HCT116 (cell line): ENCODE measurements around the gene CFD. TPM values are rescaled to one million over a fixed set of nuclear protein-coding genes. Genes with fewer than 3 reads are reported as not detected.
A peak's percentile ranks its signal among the peaks of the same experiment; 100 is the strongest.

Source experiments
- ATAC-seq: fragments of 200-7000 bp; cut with Tn5 transposase; 2 replicates; pipeline ENCODE4 v1.9.1; 2020; ENCODE audit warnings: mild to moderate bottlenecking, moderate library complexity
- BruUV-seq: library from RNA; stranded (reverse); fragments of 400-500 nt; replicated peaks from 2 replicates; lab custom pipeline; 2021; lab: Mats Ljungman, UMichigan
- CTCF ChIA-PET: fragments of 300-600 bp; sonication (Branson Sonifier 250); formaldehyde crosslinking; loops from one replicate; lab custom pipeline; 2021; ENCODE audit warnings: antibody characterized with exemption; lab: Charles Lee
- POLR2A ChIA-PET: fragments of 300-600, 350-600 bp; sonication (Branson Sonifier 250); formaldehyde crosslinking; loops from one replicate; lab custom pipeline; 2021; ENCODE audit warnings: antibody characterized with exemption; lab: Charles Lee
- RAD21 ChIA-PET, 2 experiments: fragments of 300-600 bp; sonication (Branson Sonifier 250); formaldehyde crosslinking; loops; one replicate each; lab custom pipeline; 2023; ENCODE audit warnings: low total read pairs in 2 of 2; ENCODE audit not compliant: uncharacterized antibody in 2 of 2, unreplicated experiment in 2 of 2, low non-redundant PET in 1 of 2; lab: Charles Lee
- DNase-seq: peaks from one replicate; pipeline ENCODE4 v3.0.0-alpha.2; 2010; ENCODE audit warnings: low read depth, low spot score
- H2AFZ ChIP-seq: fragments of 200-600 bp; shearing (Covaris generic), sonication (generic); 2 replicates; pipeline ENCODE4 v1.6.1; 2017; ENCODE audit warnings: low read depth, mixed run types, mixed read lengths, antibody characterized with exemption, low read length; ENCODE audit not compliant: poor library complexity, severe bottlenecking
- H3K27ac ChIP-seq: 2 replicates; pipeline ENCODE4 v1.5.1; 2012; ENCODE audit warnings: low read depth, low read length
- H3K27me3 ChIP-seq: fragments of 200-600 bp; sonication (generic); 2 replicates; pipeline ENCODE4 v1.6.1; 2016; ENCODE audit warnings: mixed run types, low read length, mixed read lengths; ENCODE audit not compliant: insufficient read depth
- H3K36me3 ChIP-seq, 2 experiments: fragments of 200-500 bp in 1 of 2; fragments of 200-600 bp in 1 of 2; sonication (Bioruptor generic) in 1 of 2; sonication (generic) in 1 of 2; 2 replicates each; pipeline versions ENCODE4 v1.5.1 to v1.6.1; 2014 to 2016; ENCODE audit warnings: low read length in 2 of 2, inconsistent platforms in 1 of 2, mixed read lengths in 1 of 2, mixed run types in 1 of 2; ENCODE audit not compliant: insufficient read depth in 2 of 2, control insufficient read depth in 1 of 2
- H3K4me1 ChIP-seq, 2 experiments: fragments of 200-600 bp in 1 of 2; sonication (generic) in 1 of 2; 2 replicates each; pipeline versions ENCODE4 v1.5.1 to v1.6.1; 2012 to 2017; ENCODE audit warnings: low read length in 2 of 2, inconsistent platforms in 1 of 2, mild to moderate bottlenecking in 1 of 2, mixed read lengths in 1 of 2, mixed run types in 1 of 2, moderate library complexity in 1 of 2; ENCODE audit not compliant: insufficient read depth in 2 of 2, control insufficient read depth in 1 of 2
- H3K4me2 ChIP-seq: fragments of 200-600 bp; sonication (generic); 2 replicates; pipeline ENCODE4 v1.6.1; 2017; ENCODE audit warnings: mixed run types, low read length, mixed read lengths
- H3K4me3 ChIP-seq, 2 experiments: fragments of 200-600 bp in 1 of 2; sonication (generic) in 1 of 2; replicated peaks in 1 of 2; 2 replicates each; pipeline ENCODE4 v1.5.1; 2011 to 2016; ENCODE audit warnings: low read length in 2 of 2, control low read depth in 1 of 2, low read depth in 1 of 2, mild to moderate bottlenecking in 1 of 2, mixed read lengths in 1 of 2, mixed run types in 1 of 2
- H3K79me2 ChIP-seq: fragments of 200-600 bp; sonication (generic); 2 replicates; pipeline ENCODE4 v1.6.1; 2017; ENCODE audit warnings: mild to moderate bottlenecking, mixed run types, low read length, moderate library complexity, mixed read lengths; ENCODE audit not compliant: insufficient read depth
- H3K9ac ChIP-seq: fragments of 200-600 bp; sonication (generic); 2 replicates; pipeline ENCODE4 v1.6.1; 2016; ENCODE audit warnings: low read length, mixed read lengths
- H3K9me2 ChIP-seq: fragments of 200-600 bp; sonication (generic), shearing (Covaris generic); 2 replicates; pipeline ENCODE4 v1.6.1; 2017; ENCODE audit warnings: mixed run types, mild to moderate bottlenecking, moderate library complexity; ENCODE audit not compliant: insufficient read depth
- H3K9me3 ChIP-seq, 2 experiments: fragments of 200-500 bp in 1 of 2; fragments of 200-600 bp in 1 of 2; sonication (Bioruptor generic) in 1 of 2; sonication (generic) in 1 of 2; 2 replicates each; pipeline ENCODE4 v1.6.1; 2014 to 2017; ENCODE audit warnings: low read length in 2 of 2, mixed read lengths in 2 of 2, inconsistent platforms in 1 of 2, low read depth in 1 of 2, mild to moderate bottlenecking in 1 of 2, mixed run types in 1 of 2, moderate library complexity in 1 of 2; ENCODE audit not compliant: control insufficient read depth in 1 of 2, insufficient read depth in 1 of 2
- H4K20me1 ChIP-seq: fragments of 200-600 bp; sonication (generic), shearing (Covaris generic); 2 replicates; pipeline ENCODE4 v1.6.1; 2017; ENCODE audit warnings: mixed run types, mild to moderate bottlenecking, moderate library complexity; ENCODE audit not compliant: insufficient read depth
- ATF3 ChIP-seq: IDR thresholded peaks from 2 replicates; pipeline ENCODE4 v1.6.1; 2012
- CBX3 ChIP-seq: IDR thresholded peaks from 2 replicates; pipeline ENCODE4 v1.6.1; 2012; ENCODE audit warnings: low read depth
- CEBPB ChIP-seq: IDR thresholded peaks from 2 replicates; pipeline ENCODE4 v1.6.1; 2012; ENCODE audit warnings: low read depth
- CTCF ChIP-seq, 3 experiments: fragments of 200-600 bp in 1 of 3; sonication (generic) in 1 of 3; IDR thresholded peaks in 2 of 3; conservative IDR thresholded peaks in 1 of 3; 2 replicates each; pipeline ENCODE4 v1.5.1; 2012 to 2017; ENCODE audit warnings: low read depth in 2 of 3, low read length in 2 of 3, antibody characterized with exemption in 1 of 3, borderline replicate concordance in 1 of 3, control low read depth in 1 of 3, mild to moderate bottlenecking in 1 of 3, mixed read lengths in 1 of 3, mixed run types in 1 of 3, moderate library complexity in 1 of 3; ENCODE audit not compliant: insufficient read depth in 1 of 3
- EGR1 ChIP-seq: IDR thresholded peaks from 2 replicates; pipeline ENCODE4 v1.6.1; 2012; ENCODE audit warnings: low read depth
- ELF1 ChIP-seq: IDR thresholded peaks from 2 replicates; pipeline ENCODE4 v1.6.1; 2012; ENCODE audit warnings: low read depth, borderline replicate concordance
- FOSL1 ChIP-seq: IDR thresholded peaks from 2 replicates; pipeline ENCODE4 v1.6.1; 2012; ENCODE audit warnings: low read depth
- MAX ChIP-seq: IDR thresholded peaks from 2 replicates; pipeline ENCODE4 v1.6.1; 2012
- REST ChIP-seq: IDR thresholded peaks from 2 replicates; pipeline ENCODE4 v1.6.1; 2012; ENCODE audit warnings: low read depth
- TCF7L2 ChIP-seq: IDR thresholded peaks from 2 replicates; pipeline ENCODE4 v1.7.0; 2011; ENCODE audit warnings: borderline replicate concordance, inconsistent platforms; ENCODE audit not compliant: insufficient read depth, insufficient read length; ENCODE audit errors: extremely low read depth
- ZBTB33 ChIP-seq: IDR thresholded peaks from 2 replicates; pipeline ENCODE4 v1.6.1; 2011; ENCODE audit warnings: mild to moderate bottlenecking, low read length, moderate library complexity; ENCODE audit not compliant: insufficient replicate concordance; ENCODE audit errors: extremely low read depth
- ZFX ChIP-seq: fragments of 450-650 bp; IDR thresholded peaks from 2 replicates; pipeline ENCODE4 v1.6.1; 2017
- ZNF274 ChIP-seq: fragments of 200-500 bp; sonication (Bioruptor generic); IDR thresholded peaks from 2 replicates; pipeline ENCODE4 v1.6.1; 2014; ENCODE audit warnings: mild to moderate bottlenecking, low read depth, low read length, inconsistent platforms
- intact Hi-C: fragments of 100-400 bp; cut with micrococcal nuclease; formaldehyde crosslinking; loops from 2 replicates; pipeline ENCODE4 v1.10.0; 2022
- total RNA-seq: library from RNA; stranded (reverse); gene quantifications from one replicate; pipeline ENCODE4 v1.2.1, GENCODE V29; 2021; ENCODE audit not compliant: unreplicated experiment

Gene CFD
- total RNA-seq, 1 experiment from 2014 or later = 80.2 TPM

- intact Hi-C loops = no loop called here
- ATAC-seq (peak; percentile 10), DNase-seq (no peak)
- no peaks in the 10 kb centered on the region for H3K4me1 ChIP-seq
- H3K27ac ChIP-seq = no peak overlapping the region
- H3K4me2 ChIP-seq = no peak overlapping the region
- H3K4me3 ChIP-seq = no peak overlapping the region
- TF ChIP-seq ATF3 = no peak
- no peak for TF ChIP-seq MAX
- no peak for TF ChIP-seq FOSL1
- no peak for TF ChIP-seq CTCF (IDR thresholded peaks at IDR 0.05 in 2 of 3, conservative IDR thresholded peaks at IDR 0.05 in 1 of 3; ENCODE audit: borderline replicate concordance in 1 of 3, insufficient read depth in 1 of 3, low read depth in 2 of 3, low read length in 2 of 3)
- no peak for TF ChIP-seq EGR1
- no peak for TF ChIP-seq CEBPB
- no peak for TF ChIP-seq CBX3
- no peak for TF ChIP-seq TCF7L2
- no peak for TF ChIP-seq ZFX
- TF ChIP-seq ZBTB33 = no peak
- no peak for TF ChIP-seq ZNF274
- TF ChIP-seq ELF1 = no peak
- TF ChIP-seq REST = no peak
- H3K79me2 ChIP-seq = peaks cover 21% of the 10 kb centered on the region
- peaks cover 8% of the 10 kb centered on the region; the same call in 1 of the 2 replicates for H4K20me1 ChIP-seq
- ChIA-PET POLR2A (no interaction called here), CTCF (no interaction called here), RAD21 (no interaction called here)
- H3K36me3 ChIP-seq = peaks cover 15 to 21% of the 10 kb centered on the region in 2 experiments; a peak in 3 of 4 replicates
- no peaks in the 10 kb centered on the region for H3K9me2 ChIP-seq
- no peaks in the 10 kb centered on the region for H3K27me3 ChIP-seq
- BruUV-seq = no TSS peak
- H3K9me3 ChIP-seq = no peaks in the 10 kb centered on the region
- H3K9ac ChIP-seq = no peak overlapping the region
- H2AFZ ChIP-seq = no peak overlapping the region
Observed at GRCh38 chr19:814152-815078, 45.0 kb upstream of the CFD start.
